Effector memory CD8-positive, alpha-beta T cell (primary cell): ENCODE results near the gene CDC26.
A peak's percentile ranks its signal among the peaks of the same experiment; 100 is the strongest.

Experiments used
- ATAC-seq: fragments of 150-1000 bp; cut with Tn5 transposase; replicated peaks from 2 replicates; pipeline ENCODE4 v1.10.0; 2021; ENCODE audit warnings: mild to moderate bottlenecking, moderate library complexity
- DNase-seq, 3 experiments: peaks; one replicate each; pipeline ENCODE4 v3.0.0; 2021
- H3K27ac Mint-ChIP-seq, 2 donors: one replicate each; pipeline ENCODE4 v1.8.0; 2022; ENCODE audit warnings: mild to moderate bottlenecking in 2 of 2, mixed read lengths in 2 of 2, moderate library complexity in 2 of 2
- H3K27me3 Mint-ChIP-seq, 2 donors: one replicate each; pipeline ENCODE4 v1.8.0; 2022; ENCODE audit warnings: mixed read lengths in 2 of 2
- H3K36me3 Mint-ChIP-seq: one replicate; pipeline ENCODE4 v1.8.0; 2022; ENCODE audit warnings: mild to moderate bottlenecking, moderate library complexity, mixed read lengths; ENCODE audit not compliant: insufficient read depth
- H3K4me1 Mint-ChIP-seq, 2 donors: one replicate each; pipeline ENCODE4 v1.8.0; 2022; ENCODE audit warnings: low read depth in 2 of 2, mixed read lengths in 2 of 2
- H3K4me3 Mint-ChIP-seq, 2 donors: one replicate each; pipeline ENCODE4 v1.8.0; 2022; ENCODE audit warnings: mild to moderate bottlenecking in 2 of 2, mixed read lengths in 2 of 2, moderate library complexity in 2 of 2
- H3K9me3 Mint-ChIP-seq, 2 donors: one replicate each; pipeline ENCODE4 v1.8.0; 2022; ENCODE audit warnings: mixed read lengths in 2 of 2

CDC26 gene

DNA sequence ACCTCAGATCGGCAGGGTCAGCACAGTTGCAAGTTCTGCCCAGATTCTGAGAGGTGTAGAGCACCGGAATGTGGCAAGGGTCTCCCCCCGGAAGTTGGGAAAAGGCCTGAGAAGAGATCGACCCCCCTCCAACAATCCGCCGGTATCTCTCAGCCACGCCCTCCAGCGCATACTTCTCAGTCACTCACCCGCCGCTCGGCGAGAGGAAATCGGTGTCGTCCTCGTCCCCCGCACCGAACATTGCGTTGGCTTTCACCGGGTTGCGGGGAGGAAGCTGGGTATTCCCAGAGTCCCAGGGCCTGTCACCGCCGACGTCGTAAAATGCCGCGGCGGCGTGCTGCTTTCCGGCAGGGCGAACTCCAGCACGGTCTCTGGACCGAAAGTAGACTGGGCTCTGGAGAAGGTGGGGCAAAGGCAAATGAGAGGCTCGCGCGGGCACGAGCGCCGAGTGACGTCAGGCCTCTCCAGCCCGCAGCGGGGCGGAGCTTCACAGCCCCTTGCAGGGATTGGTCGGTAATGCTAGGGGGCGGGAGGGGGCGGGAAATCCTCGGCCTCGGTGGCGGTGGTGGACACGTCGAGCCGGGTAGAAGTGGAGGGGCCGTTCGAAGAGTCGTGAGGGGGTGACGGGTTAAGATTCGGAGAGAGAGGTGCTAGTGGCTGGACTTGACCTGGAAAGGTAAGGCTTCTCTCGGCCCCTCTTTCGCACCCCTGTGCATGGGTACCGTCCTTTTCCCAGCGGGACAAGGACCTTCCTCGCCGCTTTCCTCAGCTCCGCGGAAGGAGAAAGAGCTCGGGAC, 54.2 kb downstream of the CDC26 start, which contains the start of the genes FKBP15 and SLC31A1:
Gene FKBP15, minus strand, starts transcription at position 275 of the 797 bp plus-strand sequence. Its CDS starts 34 bp downstream, at position 241.
Gene SLC31A1, plus strand, starts transcription at position 542 of the 797 bp plus-strand sequence. CDS start 34,605 bp downstream, outside the sequence.
- Mint-ChIP-seq H3K27me3 (no peaks in the 10 kb centered on the region), H3K9me3 (no peaks in the 10 kb centered on the region), H3K36me3 (peaks cover 27% of the 10 kb centered on the region), H3K4me3 (peak within 1 kb of the TSS; percentile 95 to 97), H3K27ac (peak within 1 kb of the TSS; percentile 95 to 98), H3K4me1 (peaks cover 23 to 52% of the 10 kb centered on the region in 2 donors)
- DNase-seq (peak; percentile 94 to 96 (median 95)), ATAC-seq (peak; percentile 95)

DNA sequence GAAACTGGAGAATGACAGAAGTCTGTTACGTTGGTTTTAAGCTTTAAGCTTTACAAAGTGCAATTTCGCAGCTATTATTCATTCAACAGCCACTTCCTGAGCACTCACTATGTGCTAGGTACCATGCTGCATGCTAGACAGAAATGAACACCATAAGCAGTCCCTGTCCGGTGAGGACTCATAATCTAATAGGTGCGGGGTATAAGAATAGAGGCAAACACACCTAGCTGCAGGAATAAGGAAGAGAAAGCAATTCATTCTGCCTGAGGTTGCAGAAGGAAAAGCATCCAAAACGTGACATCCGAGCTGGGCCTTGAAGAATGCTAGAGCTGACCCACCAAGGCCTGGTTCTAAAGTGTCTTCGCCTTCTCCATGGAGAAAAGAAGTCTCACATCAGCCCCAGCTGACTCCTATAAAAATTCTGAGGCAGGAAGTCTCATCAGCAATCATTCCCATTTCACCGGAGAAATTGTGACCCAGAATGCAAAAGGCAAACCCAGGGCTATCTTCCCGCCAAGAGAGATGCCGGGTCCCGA, 54.8 kb downstream of the CDC26 start:
- peak overlapping the region; percentile 95 to 97 for H3K4me3 Mint-ChIP-seq
- no peaks in the 10 kb centered on the region for H3K9me3 Mint-ChIP-seq
- peak in 1 of 3 experiments; percentile 23 for DNase-seq
- H3K27ac Mint-ChIP-seq = peak overlapping the region; percentile 95 to 98
- peaks cover 23 to 52% of the 10 kb centered on the region in 2 donors for H3K4me1 Mint-ChIP-seq
- no peaks in the 10 kb centered on the region for H3K27me3 Mint-ChIP-seq
- H3K36me3 Mint-ChIP-seq = peaks cover 27% of the 10 kb centered on the region
- ATAC-seq = peak; percentile 16

DNA sequence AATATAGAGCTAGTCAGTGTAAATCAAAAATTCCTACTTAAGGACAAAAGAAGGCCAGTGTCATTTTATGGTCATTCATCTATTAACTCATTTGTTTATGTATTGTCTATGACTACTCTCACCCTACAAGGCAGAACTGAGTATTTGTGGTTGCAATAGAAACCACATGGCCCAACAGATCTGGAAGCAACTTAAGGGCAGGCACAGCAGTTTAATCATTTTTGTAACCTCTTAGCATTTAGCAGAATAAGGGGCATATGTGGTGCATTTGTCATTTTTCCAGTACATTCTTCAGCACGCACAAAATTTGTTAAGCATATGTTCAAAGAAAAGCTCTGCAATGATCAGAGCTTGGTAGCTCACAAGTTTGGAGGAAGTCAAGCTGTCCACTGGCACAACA, 55.4 kb downstream of the CDC26 start:
- no peaks in the 10 kb centered on the region for H3K27me3 Mint-ChIP-seq
- peak overlapping the region; percentile 95 to 97 for H3K4me3 Mint-ChIP-seq
- H3K4me1 Mint-ChIP-seq = peaks cover 26 to 56% of the 10 kb centered on the region in 2 donors
- no peaks in the 10 kb centered on the region for H3K9me3 Mint-ChIP-seq
- ATAC-seq (peak; percentile 13), DNase-seq (peak in 1 of 3 experiments; percentile 11)
- H3K36me3 Mint-ChIP-seq = peaks cover 31% of the 10 kb centered on the region
- H3K27ac Mint-ChIP-seq = peak overlapping the region; percentile 95 to 98

DNA sequence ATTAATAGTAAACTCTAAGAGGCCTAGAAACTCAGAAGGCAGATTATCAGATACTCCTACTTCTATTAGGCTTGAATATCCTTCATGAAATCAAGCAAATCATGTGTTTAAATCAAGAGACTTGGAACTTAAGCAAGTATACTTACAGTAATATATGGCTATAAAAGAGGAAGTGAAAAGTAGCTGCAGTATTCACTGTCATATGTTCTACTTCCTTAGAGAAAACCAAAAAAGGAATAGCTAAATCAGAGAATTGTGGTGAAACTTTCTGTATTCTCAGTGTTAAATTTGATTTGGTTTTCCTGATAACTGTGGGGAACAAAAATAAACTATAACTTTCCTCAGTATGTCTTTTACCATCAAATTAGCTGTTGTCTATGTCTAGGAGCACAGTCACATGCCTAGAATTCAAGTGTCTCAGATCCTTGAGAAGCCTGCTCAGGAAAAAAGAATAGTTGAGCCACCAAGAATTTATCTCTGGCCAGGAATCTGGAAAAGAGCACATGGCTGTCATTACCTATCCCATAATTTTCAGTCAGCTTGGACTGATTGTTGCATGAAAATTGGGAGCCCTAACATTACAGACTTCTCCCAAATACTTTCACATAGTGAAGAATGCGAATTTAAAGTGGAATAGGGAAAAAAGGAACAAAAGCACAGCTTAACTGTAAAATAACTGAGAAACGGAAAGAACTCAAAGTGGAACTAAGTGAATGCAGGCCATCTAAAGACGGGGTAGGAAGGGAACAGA, 56.0 kb downstream of the CDC26 start:
- Mint-ChIP-seq H3K9me3 (no peaks in the 10 kb centered on the region), H3K27ac (peak overlapping the region; percentile 95 to 98), H3K36me3 (peaks cover 28% of the 10 kb centered on the region), H3K27me3 (no peaks in the 10 kb centered on the region), H3K4me3 (peak overlapping the region; percentile 95 to 97), H3K4me1 (peaks cover 31 to 62% of the 10 kb centered on the region in 2 donors)
- ATAC-seq = no peak
- no peak for DNase-seq
